GM12891 (cell line): ENCODE measurements around the gene MEIKIN.

Experiments
- POLR2A ChIP-seq: IDR thresholded peaks from 2 replicates; pipeline ENCODE4 v1.6.1; 2011; ENCODE audit warnings: low read depth, low read length, control low read depth
- POLR2AphosphoS5 ChIP-seq: IDR thresholded peaks from 2 replicates; pipeline ENCODE4 v1.6.1; 2011; ENCODE audit warnings: low read depth, low read length, control low read depth
- POU2F2 ChIP-seq: IDR thresholded peaks from 2 replicates; pipeline ENCODE4 v1.6.1; 2011; ENCODE audit warnings: low read depth, mild to moderate bottlenecking, control low read depth, low read length, moderate library complexity
- SPI1 ChIP-seq: IDR thresholded peaks from 2 replicates; pipeline ENCODE4 v1.6.1; 2011; ENCODE audit warnings: low read depth, low read length, control low read depth
- TAF1 ChIP-seq: IDR thresholded peaks from 2 replicates; pipeline ENCODE4 v1.6.1; 2011; ENCODE audit warnings: low read depth, low read length, control low read depth

DNA sequence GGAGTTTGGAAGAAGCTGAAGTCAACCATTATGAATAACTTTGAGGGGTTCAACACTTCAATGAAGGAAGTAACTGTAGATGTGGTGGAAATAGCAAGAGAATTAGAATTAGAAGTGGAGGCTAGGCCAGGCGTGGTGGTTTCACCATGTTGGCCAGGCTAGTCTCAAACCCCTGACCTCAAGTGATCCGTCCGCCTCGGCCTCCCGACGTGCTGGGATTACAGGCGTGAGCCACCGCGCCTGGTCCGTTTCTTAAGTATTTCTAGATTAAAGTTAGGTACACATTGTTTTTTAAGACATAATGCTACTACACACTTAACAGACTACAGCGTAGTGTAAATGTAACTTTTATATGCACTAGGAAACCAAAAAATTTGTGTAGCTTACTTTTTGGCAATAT is 162.7 kb downstream of the MEIKIN start:
- TF ChIP-seq POLR2A: no peak
- no peak for TF ChIP-seq POU2F2
- no peak for TF ChIP-seq POLR2AphosphoS5
- TF ChIP-seq TAF1: no peak
- TF ChIP-seq SPI1: no peak
